HK-2 (cell line): Measurements from ENCODE around the gene XCL1.
"Not testable (repeated sequence)": the region's sequence is repeated elsewhere in the genome, so short reads cannot be mapped to it uniquely, and the experiment has no call there.

Experiments
- DNase-seq: peaks from one replicate; pipeline ENCODE4 v3.0.0-alpha.2; 2018; ENCODE audit not compliant: unreplicated experiment

XCL1 gene, protein sequence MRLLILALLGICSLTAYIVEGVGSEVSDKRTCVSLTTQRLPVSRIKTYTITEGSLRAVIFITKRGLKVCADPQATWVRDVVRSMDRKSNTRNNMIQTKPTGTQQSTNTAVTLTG

GRCh38 chr1:168576245-168576688 lies at the start of gene XCL1:
XCL1 (plus strand) TSS chr1:168576605; CDS start chr1:168576638, 33 bp downstream.
- DNase-seq: not testable (repeated sequence)

GRCh38 chr1:168529518-168529917 lies 46.9 kb upstream of the XCL1 start:
- no peak for DNase-seq

- no peak for DNase-seq
Observed at GRCh38 chr1:168531615-168532345, 44.6 kb upstream of the XCL1 start.

DNA sequence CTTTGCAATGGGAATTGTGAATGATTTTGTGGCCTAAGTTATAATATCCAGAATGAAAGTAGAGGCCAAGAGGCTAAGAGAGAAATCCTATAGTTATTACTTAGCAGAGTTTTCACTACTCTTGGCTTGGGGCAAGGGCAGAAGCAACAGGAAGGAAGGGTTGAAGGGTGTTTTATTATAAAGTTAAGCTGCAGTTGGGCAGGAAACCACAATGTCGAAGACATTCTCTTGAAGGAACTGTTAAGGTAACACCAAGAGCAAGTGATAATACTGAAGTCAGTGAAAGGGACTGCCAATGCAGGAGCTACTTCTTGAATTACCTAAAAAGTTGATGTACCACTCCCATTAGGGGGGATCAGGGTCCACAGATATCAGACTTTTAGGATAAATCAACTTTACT lies 40.9 kb upstream of the XCL1 start:
- no peak for DNase-seq

GRCh38 chr1:168540798-168541197 lies 35.6 kb upstream of the XCL1 start:
- not testable (repeated sequence) for DNase-seq

GRCh38 chr1:168542978-168543377 lies 33.4 kb upstream of the XCL1 start:
- DNase-seq: not testable (repeated sequence)

DNA sequence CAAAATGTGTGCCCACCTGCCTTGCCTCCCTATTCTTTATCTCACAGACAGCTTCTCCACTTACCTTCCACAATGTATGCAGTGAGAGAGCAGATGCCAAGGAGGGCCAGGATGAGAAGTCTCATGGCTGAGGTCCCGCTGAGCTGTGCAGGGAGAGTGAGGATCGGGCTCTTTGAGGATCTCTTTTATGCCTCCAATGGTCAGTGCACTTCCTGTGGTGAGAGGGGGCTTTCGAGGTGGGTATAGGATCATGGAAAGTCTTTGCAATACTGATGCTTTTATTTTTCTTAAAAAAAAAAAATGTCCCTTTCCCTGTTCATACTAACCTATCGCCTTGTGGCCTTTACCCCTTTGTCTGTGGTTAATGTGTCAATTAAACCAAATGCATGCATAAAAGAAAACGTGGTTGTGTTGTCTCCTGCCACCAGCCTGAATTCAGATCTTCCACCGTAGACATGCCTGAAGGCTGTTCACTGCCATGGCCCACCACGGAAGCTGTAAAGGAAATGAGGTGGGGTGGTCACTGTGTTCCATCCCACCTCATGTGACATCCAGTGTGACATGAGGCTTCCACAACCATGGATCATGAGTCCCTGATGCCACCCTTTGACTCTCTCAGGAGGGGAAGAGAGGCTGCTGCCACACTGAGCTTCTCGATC lies 32.4 kb upstream of the XCL1 start, which contains the start of gene XCL2:
TSS of gene XCL2 (minus strand) at position 158 of the 659 bp plus-strand sequence. CDS start at position 125, 33 bp downstream.
- not testable (repeated sequence) for DNase-seq

GRCh38 chr1:168545678-168546552 lies 30.5 kb upstream of the XCL1 start:
- not testable (repeated sequence) for DNase-seq

DNA sequence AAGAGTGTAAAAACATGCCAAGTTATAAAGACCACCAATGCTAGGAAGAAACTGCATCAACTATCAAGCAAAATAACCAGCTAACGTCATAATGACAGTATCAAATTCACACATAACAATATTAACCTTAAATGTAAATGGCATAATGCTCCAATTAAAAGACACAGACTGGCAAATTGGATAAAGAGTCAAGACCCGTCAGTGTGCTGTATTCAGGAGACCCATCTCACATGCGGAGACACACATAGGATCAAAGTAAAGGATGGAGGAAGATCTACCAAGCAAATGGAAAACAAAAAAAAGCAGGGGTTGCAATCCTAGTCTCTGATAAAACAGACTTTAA lies 29.9 kb upstream of the XCL1 start:
- not testable (repeated sequence) for DNase-seq

- no peak for DNase-seq
Observed at GRCh38 chr1:168550971-168551370, 25.4 kb upstream of the XCL1 start.

DNA sequence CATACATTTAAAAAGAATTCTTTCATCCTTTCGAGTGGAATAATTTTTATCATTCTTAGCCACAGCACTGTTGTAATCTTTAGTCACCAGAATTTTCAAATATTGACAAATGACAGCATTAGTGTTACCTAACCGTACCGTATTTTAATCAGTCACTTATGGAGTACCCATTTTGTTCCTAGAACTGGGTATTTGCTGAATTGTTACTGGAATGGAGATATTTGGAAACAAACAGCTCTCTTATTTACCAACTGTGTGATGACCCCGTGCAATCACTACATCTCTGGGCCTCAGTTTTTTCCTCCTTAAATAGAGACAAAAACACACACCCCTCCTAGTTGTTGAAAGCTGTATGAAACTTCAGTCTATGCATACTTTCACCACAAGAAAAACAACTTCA lies 24.7 kb upstream of the XCL1 start:
- no peak for DNase-seq

DNA sequence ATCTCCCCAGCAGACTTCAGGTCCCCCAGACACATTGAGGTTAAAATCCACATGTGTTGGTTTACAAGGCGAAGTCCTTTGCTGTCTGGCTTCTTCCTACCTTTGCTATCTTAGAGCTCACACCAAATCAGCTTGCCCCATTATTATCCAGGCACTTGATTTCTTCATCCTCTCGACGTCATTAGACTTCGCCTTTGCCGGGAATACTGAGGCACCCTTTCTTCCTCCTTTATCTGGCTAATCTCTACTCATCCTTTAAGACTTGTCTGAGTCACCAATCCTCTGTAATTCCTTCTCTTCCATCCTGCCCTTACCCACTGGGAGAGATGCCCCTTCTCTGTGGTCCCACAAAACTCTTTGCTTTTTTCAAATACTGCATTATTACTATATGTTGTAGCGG lies 23.4 kb upstream of the XCL1 start:
- no peak for DNase-seq

DNA sequence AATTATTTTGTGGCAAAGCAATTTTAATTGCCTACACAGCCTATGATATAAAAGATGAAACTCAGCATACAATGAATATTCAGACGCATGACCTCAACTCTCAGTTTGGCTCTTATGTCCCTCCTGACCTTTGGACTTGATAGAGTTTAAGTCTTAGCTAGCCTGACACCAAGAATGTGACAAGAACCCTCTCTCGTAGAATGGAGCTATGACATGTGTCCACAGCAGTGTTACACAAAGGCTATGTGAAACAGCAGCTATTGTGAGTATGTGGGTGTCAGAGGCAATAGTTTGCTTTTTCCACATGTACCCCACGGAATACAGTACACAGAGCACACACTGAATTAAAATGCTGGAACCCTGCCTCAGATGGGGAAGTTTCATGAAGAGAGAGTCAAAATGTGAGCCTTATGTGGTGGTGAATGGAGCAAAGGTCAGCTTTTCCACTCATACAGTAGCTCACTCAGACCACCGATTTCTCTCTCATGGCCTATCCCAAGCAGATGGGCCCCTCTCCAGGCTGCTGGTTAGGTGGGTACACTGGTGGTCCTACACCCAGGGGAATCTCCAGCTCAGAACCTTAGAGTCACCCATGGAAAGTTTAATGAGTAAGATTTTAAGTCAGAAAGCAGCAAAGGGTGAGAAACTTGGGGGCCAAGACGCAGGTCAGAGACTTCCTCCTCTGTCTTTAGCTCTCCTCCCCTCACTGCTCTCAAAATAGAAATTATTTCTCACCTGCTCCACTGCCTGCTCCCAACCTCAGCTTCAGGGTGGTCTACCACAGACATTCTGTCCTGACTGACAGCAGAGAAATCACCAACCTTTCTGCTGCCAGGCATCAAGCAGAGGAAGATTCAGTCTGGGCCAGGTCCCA lies 22.5 kb upstream of the XCL1 start:
- no peak for DNase-seq

GRCh38 chr1:168554603-168555483 lies 21.6 kb upstream of the XCL1 start:
- no peak for DNase-seq

- DNase-seq: no peak
Observed at GRCh38 chr1:168555508-168556046, 20.8 kb upstream of the XCL1 start.

GRCh38 chr1:168556647-168557046 lies 19.8 kb upstream of the XCL1 start:
- DNase-seq: no peak

DNA sequence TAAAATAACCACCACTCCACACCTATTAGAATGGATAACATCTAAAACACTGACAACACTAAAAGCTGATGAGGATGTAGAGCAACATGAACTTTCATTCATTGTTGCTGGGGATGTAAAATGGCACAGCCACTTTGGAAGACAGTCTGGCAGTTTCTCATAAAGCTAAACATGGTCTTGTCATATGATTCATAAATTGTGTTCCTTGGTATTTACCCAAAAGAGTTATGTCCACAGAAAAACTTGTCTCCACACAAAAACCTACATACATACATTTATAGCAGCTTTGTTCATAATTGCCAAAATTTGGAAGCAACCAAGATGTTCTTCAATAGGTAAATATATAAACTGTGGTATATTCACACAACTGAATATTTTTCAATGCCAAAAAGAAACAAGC lies 16.0 kb upstream of the XCL1 start:
- DNase-seq: no peak

GRCh38 chr1:168561989-168562388 lies 14.4 kb upstream of the XCL1 start:
- DNase-seq: no peak

GRCh38 chr1:168565825-168566224 lies 10.6 kb upstream of the XCL1 start:
- DNase-seq: no peak

GRCh38 chr1:168567007-168567406 lies 9.4 kb upstream of the XCL1 start:
- no peak for DNase-seq
